HG02840 (cell line): Measurements from ENCODE around the gene C20orf204.

Source experiments
- ATAC-seq: cut with Tn5 transposase; IDR thresholded peaks from one replicate; pipeline ENCODE4 v1.9.1; 2021; ENCODE audit warnings: mild to moderate bottlenecking, moderate library complexity, moderate number of reproducible peaks; ENCODE audit not compliant: unreplicated experiment, low FRiP score

Gene C20orf204

GRCh38 chr20:64041040-64041780 lies 5.2 kb downstream of the C20orf204 start:
- ATAC-seq = no peak

- no peak for ATAC-seq
These were observed 5.7 kb downstream of the C20orf204 start for GRCh38 chr20:64041781-64042053.

DNA sequence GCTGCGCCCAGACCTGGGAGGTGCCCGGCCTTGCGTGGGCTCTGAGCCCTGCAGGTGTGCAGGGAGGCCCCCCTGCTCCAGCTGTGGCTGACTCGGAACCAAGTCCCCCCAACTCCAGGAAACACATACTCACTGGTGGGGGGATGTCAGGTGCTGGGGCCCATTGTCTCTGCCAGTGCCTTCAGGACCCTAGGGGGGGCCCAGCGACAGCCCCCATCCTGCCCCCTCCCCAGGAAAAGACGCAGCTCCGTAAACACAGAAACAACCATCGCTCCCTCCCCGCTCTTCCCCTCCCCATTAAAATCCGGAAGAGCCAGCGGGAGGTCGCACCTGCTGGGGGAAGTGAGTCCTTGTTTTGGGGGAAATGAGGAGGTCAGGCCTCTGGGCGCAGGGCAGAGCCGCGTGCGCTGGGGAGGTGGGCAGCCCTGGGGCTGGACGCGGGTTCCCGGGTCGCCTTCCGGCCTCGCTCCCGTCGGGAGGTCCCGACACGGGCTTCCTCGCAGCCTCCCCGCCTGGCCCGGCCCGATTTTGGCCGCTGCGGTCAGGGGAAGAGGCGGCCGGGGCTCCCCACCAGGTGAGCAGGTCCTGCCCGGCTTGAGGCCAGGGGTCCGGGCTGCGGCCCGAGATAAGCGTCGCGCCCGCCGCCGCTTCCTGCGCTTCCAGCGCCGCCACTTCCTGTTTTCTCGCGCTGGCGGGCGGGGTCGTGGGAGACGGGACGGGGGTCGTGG lies 6.2 kb downstream of the C20orf204 start:
- ATAC-seq = no peak

DNA sequence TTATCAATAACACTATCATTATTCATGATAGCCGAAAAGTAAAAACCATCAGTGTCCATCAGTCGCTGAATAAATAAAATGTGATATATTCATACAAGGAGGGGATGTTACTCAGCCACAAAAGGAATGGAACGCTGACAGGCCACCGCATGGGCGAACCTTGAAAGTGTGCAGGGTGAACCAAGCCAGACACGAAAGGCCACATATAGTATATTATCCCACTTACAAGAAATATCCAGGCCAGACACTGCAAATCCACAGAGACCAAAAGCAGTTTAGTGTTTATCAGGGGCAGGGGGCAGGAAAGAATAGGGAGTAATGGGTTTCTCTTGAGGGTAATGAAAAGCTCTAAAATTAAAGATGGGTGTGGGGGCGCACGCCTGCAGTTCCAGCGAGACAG lies 7.8 kb downstream of the C20orf204 start:
- ATAC-seq = no peak

DNA sequence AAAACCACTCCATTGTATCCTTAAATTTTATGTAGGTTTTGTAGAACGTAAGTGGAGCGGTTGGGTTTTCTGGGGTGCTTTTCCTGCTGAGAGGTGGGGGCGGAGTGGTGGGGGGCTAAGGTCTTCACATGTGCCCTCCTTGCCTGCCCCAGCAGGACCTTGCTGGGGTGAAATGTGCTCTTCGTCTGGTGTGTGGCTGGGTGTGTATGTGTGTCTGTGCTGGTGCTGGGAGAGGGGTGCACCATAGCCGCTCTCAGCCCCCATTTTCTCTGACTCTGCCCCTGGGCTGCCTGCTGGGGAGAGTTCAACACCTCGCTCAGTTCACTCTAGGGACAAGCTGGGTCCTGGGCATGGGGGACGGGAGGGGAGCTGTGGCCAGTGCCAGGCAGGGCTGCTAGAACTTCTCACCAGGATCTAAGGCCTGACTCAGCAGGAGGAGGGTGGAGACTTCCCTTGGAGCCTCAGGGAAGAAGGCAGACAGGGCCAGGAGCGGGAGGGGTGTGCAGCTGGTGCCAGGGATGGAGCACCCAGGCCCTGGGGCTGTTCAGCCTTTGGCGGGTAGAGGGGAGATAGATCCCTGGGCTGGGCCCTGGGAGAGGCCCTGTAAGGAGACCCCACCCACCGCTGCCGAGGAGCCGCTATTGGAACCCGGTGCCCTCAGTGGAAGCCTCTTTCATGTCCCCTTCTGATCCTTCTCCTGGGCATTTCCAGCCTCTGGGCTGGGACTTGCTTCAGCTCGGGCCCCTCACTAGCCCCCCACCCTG lies 8.7 kb downstream of the C20orf204 start:
- no peak for ATAC-seq

DNA sequence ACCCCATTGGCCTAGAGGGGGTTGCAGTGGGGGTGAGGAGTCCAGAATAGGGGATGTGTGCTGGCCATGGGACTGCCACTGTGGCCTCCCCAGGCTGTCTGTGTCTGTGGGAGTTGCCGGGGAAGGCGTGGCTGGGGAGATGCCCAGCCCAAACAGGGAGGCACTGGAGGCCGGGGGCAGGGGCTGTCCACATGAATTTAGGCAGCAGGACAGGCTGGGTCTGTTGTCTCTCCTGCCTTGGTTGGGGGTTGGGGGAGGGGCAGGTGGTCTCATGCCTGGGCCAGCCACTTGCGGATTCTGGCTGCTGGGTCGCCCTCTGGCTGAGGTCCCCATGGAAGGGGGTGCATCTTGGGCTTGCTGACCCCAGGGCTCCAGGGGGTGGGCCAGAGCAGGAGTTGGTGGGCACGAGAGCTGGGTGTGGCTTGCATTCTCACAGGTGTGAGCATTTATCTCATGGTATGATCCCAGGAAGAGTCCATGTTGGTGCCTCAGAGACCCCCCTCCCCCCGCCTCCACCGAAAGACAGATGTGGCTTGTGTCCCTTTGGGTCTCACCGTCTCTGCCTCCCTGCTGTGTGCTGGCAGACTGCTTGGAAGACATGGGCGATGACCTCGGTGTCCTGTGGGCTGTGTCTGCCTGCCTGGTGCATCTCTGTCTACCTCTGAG lies 9.5 kb downstream of the C20orf204 start:
- no peak for ATAC-seq

- no peak for ATAC-seq
These were observed 11.0 kb downstream of the C20orf204 start for GRCh38 chr20:64047046-64047389.

- ATAC-seq = no peak
These were observed 12.0 kb downstream of the C20orf204 start for GRCh38 chr20:64047968-64048401.

GRCh38 chr20:64048402-64049044 lies 12.5 kb downstream of the C20orf204 start:
- ATAC-seq = no peak

GRCh38 chr20:64049060-64049877 lies 13.3 kb downstream of the C20orf204 start, which contains the start of gene SOX18:
Gene SOX18, minus strand, starts transcription at chr20:64049639. Its CDS starts 123 bp downstream, at chr20:64049516.
- no peak for ATAC-seq

- no peak for ATAC-seq
These were observed 13.9 kb downstream of the C20orf204 start for GRCh38 chr20:64049878-64050260.

DNA sequence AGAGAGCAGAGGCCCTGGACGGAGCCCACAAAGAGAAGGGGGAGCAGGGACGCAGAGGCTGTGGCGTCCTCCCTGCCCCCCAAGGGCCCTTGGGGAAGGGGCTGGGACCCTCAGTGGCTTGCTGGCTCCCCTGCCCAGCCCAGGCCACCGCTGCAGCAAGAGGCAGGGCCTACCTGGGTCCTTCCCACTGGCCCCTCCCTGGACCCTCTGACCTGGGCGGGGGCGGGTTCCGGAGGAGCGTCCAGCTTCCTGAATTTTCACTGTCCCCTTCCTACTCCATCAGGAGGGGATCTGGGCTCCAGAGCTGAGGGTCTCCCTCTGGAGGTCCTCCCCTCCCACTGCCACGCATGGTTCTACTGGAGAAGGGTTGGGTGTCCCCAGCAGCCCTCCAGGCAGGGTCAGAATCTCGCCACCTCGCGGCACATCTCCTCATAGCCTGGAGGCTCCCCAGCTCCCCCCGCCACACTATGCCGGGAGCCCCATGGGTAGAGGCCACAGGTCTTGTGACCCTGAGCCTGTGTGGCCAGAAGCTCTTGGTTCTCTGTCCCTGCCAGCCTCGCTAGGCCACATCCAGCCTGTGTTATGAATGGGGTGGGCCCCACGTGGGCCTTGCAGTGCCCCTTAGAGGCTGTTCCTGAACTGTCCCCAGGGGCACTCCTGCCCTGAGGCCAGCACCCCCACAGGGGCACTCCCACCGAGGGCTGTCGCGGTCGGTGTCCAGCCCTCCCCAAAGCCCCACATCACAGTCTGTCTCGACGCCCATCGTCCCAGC lies 14.5 kb downstream of the C20orf204 start:
- ATAC-seq = no peak

- no peak for ATAC-seq
These were observed 15.1 kb downstream of the C20orf204 start for GRCh38 chr20:64051033-64051452.

DNA sequence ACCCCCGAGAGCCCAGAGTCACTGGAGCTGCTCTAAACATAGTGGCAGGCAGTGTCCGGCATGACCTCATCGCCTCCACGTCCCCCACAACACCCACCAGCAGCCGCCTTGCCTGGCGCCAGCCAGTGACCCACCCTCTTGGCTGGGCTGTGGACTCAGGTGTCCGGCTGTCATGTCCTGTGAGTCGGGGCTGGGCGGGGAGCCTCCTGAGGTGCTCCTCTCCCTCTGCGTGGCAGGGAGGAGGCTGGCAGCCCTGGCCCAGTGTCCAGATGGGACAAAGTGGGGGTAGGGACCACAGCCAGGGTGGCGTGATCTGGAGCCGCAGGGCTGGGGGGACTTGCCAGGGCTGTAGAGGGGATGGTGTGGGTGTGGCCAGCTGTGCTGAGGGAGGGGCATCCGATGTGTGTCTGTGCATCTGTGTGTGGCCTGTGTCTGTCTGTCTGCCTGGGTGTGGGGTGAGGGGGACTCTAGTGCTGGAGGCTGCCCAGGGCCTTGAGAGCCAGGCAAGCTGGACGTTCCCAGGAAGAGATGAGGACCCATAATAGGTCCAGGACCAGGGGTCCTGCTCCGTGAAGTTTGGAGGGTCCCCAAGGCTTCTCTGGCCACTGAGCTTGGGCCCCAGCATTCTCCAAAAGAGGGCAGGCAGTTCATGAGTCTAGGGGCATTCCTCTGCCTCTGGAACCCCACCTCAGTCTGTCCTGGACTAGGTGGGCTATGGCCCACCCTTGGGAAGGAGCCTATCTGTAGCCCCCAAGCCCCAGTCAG lies 15.8 kb downstream of the C20orf204 start:
- ATAC-seq = no peak

GRCh38 chr20:64052326-64052722 lies 16.3 kb downstream of the C20orf204 start:
- no peak for ATAC-seq

- ATAC-seq = no peak
These were observed 17.2 kb downstream of the C20orf204 start for GRCh38 chr20:64052987-64053840.
